SU-DHL-6 (cell line): ENCODE results near the gene EAPP.

Experiments
- CTCF ChIP-seq: fragments of 200-600 bp; sonication (generic); IDR thresholded peaks from one replicate; pipeline ENCODE4 v1.5.1; 2017; ENCODE audit warnings: antibody characterized with exemption, mild to moderate bottlenecking, low read length, moderate library complexity; ENCODE audit not compliant: insufficient read depth, poor library complexity, severe bottlenecking
- EZH2phosphoT487 ChIP-seq: fragments of 200-600 bp; sonication (generic), shearing (Covaris generic); conservative IDR thresholded peaks from 2 replicates; pipeline ENCODE4 v1.6.1; 2018; ENCODE audit warnings: mild to moderate bottlenecking, antibody characterized with exemption, low read length, moderate library complexity, mixed read lengths

DNA sequence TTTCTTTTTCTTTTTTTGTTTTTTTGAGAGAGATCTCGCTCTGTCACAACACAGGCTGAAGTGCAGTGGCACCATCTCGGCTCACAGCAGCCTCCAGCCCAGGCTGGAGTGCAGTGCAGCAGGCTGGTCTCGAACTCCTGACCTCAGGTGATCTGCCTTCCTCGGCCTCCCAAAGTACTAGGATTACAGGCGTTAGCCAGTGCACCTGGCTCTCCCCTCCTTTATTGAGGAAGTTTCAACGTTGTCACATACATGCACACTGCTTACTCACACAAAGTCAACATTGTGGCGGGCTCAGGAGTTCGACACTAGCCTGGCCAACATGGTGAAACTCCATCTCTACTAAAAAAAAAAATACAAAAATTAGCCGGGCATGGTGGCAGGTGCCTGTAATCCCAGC is 32.0 kb downstream of the EAPP start:
- no peak for TF ChIP-seq CTCF
- no peak for TF ChIP-seq EZH2phosphoT487
